AG20443 (cell line): ENCODE results near the gene PCNX2.

Source experiments
- DNase-seq: peaks from one replicate; pipeline ENCODE4 v3.0.0; 2012; ENCODE audit warnings: low spot score, mixed read lengths

PCNX2 gene

DNA sequence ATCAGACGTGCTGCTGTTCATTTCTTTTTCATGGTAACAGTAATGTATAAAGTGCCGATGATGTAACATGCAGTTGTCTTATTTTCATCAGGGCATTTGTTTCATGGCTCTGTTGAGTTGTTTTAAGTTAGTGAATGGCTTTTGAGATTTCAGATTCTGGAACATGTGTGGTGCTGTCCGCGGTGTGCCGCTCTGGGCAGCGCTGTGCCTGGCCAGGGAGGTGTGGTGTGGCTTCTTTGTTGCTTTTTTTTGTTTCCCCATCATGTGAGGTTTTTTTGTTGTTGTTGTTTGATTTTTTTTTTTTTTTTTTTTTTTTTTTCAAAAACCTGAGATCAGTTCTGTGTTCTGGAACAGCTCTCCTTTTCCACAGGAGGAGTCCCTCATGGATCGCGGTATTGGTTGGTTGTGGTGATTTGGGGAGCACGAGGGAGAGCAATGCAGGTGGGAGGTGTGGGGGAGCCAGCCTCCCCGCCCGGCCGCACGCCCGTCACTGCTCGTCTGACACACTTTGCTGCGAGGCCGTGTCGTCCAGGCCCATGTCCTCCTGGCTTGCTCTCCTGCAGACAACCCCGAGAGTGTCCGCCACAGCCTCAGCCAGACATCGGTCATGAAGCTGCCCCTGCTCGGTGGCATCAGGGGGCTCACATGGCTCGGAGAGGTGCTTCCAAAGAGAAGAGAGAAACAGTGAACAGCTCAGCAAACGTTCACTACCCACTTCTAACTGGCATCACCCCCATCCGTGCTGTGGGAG lies 311.5 kb downstream of the PCNX2 start:
- no peak for DNase-seq

DNA sequence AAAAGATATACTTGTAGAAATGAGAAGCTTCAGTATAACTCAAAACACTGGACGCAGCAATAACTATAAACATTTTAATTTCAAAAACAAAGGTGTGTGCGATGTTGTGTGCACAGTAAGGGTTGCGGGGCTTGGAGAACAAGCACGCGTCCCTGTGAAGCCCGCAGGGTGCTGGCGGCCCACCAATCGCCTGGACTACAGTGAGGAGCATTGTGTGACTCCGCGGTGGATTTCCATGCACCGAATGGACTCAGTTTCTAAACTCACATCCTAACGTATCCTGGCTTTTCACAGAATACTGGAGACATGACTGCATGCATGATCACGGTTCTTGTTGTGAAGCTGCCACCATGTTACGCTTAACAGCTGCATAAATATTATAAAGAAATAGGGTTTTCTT lies 312.1 kb downstream of the PCNX2 start:
- DNase-seq: no peak

DNA sequence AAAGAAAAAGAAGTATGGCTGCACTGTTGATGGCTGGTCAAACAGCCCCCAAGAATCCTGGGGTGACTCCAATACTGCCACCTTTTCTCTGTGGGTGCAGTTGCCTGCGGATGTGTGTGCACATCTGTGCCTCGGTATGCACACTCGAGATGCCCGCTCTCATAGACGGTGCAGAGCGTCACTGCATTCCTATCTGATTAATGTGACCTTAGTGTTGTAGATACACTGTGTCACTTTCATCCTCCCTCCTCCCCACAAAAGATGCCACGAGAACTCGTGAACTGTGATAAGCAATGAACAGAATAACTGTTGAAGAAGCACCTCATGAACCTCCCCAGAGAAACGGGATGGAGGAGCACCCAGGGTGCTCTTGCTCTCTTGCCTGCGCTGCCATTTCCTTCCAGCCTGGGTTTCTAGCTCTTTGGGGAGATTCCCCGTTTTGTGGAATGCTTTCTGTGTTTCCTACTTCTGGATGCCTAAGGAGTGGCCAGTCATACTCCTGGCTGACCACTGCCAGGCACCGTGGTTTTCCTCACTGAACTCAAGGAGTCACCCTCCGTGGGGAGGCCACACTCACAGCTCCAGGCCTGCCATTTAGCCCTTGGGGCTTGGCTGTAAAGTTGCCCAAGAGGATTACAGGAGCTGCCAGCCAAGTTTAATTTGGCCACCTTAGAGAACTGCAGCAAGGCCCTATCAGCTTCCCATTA lies 313.1 kb downstream of the PCNX2 start:
- peak; percentile 52 for DNase-seq

DNA sequence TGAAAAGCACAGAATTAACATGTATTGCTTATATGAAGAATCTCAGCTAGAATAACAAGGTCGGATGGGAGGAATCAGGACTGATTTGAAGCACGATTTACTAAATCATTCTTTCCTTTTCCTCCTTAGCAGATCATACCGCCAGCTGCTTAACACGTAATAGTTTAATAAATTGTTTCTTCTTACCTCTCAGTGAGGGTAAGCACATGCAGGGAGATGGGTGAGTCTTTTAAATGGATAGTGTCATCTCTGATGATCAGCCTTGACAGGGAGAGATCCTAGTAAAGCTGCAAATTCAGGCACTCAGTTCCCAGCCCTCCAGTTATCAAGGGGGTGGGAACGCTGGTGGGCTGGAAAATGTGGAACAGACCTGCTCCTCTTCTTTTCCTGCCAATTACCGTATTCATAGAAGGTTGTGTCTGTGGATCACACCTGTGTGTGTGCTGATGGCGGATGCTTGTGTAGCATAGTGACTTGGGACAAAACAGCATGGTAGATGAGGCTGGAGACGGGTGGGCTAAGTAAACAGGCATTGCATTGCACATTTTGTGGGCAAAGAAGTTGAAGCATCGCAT lies 314.5 kb downstream of the PCNX2 start:
- no peak for DNase-seq

DNA sequence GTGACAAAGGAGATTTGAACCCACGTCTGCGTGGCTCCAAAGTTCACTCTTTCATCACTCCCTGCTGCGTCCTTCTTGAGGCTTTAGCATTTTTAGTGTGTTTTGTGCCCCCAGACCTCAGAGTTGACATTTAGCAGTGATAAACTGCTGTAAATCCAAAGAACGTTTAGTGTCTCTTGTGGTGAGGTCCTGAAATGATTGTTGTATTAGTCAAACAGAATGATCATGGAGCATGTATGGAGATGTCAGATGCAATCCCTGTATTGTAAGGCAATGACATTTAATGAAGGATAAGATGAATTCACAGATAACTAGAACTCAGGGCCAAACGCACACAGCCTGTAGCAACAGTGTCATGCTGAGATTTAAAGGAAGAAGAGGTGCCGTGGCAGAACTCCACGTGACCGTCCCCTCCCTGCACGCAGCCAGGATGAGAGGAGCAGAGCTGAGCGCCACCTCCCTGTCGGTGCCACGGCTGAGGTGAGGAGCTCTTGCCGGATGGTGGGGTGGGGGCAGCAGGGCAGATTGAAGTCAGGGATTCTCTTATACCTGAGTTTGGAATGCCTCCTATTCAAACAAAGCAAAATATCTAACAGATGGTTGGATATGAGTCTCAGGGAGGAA lies 315.1 kb downstream of the PCNX2 start:
- no peak for DNase-seq

DNA sequence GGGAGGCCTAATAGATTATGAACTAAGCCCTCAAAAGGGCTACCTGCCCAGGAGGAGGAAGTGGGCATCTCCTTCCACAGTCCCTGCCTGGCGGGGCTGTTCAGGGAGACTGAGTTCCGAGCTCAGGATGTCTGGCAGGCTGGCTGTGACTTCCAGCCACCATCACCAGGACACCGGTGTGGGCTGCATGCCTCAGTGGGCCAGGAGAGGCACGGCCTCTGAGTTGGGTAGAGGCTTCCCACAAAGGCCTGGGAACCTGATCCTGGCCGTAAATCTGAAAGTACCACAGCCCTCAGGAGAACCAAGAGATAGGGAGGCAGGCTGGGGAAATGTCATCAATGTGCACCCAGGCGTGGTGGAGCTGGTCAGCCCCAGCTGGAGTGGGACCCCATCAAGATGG lies 316.0 kb downstream of the PCNX2 start:
- DNase-seq: no peak

DNA sequence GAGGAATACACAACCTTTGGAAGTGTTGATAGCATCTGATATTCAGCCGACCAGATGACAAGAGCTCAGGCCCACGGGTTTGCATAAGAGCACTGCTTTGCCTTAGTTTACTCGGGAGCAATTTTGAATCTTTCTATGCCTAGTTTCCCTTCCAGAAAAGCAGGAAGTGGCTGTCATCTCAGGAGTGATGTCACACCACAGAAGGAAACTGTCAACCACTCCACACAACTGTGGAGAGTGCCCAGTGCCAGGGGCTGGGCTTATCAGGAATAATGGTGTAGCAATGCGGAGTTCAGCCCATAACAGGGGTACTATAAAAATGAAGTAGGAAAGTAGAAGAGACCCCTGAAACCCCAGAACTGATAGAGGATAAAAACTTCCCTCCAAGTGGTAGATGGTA lies 316.7 kb downstream of the PCNX2 start:
- DNase-seq: no peak

DNA sequence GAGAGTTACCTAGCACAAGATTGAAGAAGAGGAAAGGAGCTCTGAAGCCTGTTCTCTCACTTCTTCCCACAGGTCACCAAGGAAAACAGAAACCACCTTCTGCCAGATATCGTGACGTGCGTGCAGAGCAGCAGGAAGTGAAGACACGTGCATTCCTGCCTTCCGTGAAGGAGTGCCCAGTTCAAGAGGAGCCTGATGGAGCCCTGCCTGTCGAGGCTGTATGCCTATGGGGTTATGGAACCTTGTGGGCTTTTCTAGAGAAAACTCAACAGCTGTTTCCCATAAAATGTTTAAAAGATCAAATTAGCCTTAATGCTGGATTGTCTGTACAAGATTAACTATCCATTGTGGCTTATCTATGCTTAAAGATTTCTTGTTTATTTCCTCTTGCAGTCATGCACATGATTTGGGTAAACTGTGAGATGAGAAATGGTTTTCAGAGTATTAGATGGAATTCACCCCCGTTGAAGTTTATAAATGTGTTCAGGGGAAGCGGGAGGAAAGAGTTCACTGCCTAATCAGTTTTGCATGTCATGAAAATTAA lies 317.4 kb downstream of the PCNX2 start:
- no peak for DNase-seq

DNA sequence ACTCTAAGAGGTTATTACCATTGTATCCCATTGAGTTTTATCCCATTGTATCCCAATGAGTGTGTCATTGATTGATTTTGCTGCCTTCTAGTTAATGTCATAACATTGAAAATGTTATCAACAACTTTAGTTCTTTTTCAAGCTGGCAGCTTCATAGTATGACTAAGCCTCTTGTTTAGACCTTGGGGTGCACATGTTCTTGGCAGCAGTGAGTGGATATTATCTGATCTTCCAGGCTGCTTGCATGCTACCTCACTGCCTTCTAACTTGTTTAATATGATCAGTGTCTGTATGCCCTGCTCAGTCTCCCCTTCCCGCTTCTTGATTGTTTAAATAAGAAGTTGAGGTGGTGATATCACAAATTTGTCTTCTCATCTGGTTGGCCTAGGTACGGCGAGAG lies 320.6 kb downstream of the PCNX2 start:
- DNase-seq: no peak

DNA sequence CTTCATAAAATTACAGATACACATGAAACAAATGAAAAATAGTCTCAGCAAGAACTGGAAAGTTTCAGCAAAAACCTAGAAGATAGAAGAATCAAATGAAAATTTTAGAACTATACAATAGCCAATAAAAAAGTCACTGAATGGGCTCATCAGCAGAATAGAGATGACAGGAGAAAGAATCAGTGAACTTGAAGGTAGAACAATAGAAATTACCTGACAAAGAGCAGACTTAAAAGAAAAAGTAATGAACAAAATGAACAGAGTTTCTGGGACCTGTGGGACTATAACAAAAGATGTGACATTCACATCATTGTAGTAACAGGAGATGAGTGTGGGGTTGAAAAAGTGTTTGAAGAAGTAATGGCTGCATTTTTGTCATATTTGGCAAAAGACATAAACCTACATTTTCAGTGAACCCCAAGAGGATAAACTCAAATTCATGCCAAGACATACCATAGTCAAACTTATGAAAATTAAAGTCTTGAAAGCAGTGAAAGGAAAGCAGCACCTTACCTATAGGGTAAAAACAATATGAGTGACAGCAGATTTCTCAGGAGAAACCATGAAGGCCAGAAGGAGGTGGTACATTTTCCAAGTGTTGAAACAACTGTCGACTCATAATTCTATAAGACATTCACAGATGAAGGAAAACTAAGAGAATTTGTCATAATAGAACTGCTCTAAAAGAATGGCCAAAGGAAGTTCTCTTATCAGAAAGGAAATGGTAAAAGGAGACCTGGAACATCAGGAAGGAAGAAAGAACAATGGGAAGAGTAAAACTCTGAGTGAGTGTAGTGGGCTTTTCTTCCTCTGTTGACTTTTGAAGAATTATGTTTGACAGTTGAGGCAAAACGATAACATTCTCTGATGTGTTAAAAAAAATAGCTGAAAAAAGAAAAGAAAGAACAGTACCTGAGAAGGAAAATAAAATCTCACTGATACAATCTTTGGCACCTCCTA lies 321.6 kb downstream of the PCNX2 start:
- DNase-seq: no peak

DNA sequence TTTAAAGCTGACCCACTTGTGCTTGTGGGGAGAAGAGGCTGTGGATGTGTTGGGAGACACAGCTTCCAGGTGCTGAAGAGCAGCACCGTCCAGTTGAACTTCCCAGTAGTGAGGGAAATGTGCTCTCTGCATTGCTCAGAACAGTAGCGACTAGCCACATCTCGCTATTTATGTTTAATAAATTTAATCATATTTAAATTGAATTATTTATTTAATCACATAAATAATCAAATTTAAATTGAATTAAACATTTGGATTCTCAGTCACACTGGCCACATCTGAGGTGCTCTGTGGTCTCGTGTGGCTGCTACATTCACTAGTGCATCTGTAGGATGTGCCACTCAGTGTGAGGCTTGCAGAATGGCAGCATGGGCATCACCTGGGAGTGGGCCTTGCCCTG lies 325.0 kb downstream of the PCNX2 start:
- DNase-seq: no peak

DNA sequence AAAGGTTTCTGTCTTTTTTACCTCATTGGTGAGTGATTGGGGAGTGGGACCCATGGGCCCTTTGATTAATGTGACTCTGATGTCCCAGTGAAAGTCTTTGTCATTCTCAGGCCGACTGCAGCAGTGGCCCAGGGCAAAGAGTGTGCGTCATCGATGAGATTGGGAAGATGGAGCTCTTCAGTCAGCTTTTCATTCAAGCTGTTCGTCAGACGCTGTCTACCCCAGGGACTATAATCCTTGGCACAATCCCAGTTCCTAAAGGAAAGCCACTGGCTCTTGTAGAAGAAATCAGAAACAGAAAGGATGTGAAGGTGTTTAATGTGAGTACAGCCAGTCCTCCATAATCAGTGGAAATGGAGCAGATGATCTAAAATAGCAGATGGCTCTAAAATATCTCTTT lies 325.7 kb downstream of the PCNX2 start:
- DNase-seq: no peak

DNA sequence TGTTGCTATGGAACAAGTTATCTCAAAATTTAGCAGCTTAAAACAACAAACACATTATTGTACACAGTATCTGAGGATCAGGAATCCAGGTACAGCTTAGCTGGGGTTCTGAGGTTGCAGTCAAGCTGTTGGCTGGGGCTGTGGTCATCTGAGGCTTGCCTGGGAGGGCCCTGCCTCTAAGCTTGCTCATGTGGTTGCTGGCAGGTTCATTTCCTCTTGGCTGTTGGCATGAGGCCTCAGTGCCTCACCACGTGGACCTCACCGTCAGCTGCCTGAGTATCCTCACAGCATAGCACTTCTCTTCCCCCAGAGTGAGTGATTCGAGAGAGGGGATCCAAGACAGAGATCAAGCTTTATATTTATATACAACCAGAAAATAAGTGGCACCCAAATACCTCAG lies 326.6 kb downstream of the PCNX2 start:
- DNase-seq: peak; percentile 35

DNA sequence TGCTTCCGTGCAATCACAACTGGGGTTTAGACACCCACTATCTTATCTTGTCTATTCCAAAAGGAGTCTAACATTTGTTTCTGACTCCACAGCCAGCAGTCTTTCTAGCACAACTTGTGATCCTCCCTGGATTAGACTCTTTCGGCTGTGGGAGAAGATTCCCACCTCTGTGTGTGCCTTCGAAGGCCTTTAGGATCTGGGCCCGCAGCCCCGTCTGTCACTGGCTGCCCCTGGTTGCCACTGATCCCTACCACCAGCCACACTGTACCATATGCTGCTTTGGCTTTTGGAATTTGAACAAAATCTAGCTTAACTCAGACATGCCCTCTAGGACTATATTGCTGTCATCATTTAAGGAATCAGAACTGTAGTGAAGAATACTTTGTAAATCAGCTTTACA lies 327.1 kb downstream of the PCNX2 start:
- DNase-seq: no peak

DNA sequence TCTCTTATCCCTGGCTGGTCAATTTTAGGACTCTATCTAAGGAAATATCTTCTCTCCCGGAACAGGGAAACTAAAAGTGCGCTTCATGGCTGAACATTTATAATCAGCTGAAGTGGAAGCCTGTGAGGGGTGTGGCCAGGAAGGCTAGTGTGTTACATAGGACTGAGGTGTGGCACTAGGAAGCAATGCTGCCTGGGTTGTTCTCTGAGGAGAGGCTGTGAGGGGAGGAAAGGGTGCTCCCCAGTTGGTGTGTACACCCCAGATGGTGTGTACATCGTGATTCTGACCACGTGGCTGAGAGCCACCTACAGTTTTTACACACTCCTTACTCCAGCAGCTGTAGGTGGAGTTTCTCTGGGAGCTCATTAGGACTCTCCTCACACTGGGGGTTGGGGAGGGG lies 328.9 kb downstream of the PCNX2 start:
- no peak for DNase-seq

DNA sequence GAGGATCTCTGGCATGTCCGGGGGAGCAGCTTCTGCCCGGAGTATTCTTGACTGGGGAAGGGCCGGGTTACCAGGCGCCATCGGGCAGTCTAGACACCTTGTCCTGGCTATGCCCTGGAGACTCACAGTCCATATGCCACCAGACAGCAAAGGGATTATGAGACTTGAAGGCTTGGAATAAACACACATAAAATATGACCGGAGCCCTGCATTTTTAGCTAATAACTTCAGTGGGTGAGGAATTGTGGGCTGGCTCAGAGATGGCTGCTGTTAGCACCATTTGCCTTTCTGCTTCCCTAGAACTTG lies 329.7 kb downstream of the PCNX2 start:
- DNase-seq: no peak

DNA sequence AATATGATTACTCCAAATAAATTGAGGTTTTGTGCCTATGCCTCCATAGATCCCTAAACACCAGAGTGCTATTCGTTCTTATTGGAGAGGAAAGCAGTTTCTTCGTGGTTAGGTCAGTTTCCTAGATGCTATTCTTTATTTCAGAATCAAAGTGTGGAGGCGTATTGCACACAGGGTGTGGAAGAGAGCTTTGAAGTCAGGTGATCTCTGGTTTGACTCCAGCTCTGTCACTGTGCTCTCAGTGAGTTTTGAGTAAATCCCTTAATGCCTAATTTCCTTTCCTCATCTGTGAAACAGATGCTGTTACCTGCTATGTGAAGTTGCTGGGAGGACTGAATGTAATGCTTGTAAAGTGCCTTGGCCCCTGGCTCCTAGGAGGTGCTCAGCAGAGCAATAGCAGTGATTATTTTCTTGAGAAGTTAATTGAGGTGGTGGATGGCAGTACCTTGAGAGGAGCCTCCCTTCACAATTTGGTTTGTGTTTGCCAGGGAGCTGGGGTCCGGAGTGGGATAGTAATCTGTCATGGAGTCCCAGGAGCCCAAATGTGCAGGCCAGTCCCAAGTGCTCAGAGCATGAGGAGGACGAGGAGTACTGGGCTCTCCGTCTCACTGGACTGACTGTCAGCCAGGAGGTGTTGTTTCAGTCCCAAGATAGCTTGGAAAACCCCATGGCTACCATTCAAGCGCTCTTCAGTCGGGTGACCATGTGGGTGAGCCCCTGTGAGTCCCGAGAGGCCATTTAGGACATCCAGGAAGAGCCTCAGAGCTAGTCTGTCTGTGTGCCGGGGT lies 330.2 kb downstream of the PCNX2 start:
- no peak for DNase-seq

DNA sequence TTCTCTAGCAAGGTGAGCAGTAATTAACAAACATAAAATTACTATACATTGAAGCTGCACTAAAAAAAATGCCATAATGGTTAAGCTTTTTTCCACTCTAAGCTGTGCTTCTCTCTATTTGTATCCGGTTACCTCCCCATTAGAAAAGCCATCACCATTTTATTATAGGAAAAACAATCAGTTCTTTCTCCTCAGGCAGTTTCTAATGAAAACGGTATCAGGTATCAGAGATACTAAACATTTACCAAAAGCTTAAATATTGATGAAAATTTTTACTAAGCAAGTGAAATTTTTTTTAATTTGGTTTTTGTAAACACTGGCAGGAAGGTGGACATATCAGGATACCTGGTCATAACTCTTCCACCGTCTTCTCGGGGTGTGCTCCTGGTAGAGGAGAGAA lies 330.9 kb downstream of the PCNX2 start:
- no peak for DNase-seq

DNA sequence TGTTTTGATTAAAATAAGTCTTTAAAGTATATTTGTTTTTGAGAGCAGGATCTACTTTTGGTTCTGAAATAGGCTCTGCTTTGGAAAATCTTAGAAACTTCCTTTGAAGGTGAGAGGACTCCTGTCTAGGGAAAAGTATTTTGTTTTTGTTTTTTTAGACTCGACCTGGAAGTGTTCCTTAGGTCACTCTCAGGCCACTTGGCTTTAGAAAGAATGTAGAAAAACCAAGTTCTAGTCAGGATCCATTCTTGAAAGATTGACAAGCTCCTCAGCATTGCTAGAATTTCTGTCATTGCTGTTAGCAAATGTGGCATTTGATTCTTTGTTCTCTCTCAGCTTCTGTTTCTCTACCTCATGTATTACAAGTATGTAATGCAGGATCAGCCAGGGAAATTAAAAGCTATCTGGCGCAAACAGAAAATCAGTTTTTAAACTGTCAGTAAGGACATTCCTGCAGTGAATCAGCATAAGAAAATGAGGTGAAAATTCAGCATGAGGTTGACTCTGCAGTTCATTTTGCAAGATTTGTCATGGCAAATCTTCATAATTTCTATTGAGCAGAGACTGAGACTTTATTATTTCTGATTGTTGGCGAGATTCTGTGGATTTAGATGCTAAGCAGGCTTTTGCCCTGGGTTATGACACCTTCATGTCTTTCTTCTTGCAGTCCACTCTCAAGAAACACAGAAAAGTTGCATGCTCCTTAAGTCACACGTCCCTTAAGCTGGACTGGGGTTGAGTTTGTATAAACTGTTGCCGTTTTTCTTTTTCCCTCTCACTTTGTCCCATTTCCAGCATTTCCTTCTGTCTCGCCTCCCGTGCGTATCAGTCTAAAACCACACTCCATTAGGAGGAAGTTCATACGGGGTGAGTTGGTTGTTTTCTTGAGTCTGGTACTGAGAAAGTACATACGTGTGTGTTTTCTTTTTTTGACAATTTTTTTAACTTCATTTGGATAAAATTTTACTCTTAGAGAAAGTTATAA lies 332.5 kb downstream of the PCNX2 start:
- DNase-seq: no peak

DNA sequence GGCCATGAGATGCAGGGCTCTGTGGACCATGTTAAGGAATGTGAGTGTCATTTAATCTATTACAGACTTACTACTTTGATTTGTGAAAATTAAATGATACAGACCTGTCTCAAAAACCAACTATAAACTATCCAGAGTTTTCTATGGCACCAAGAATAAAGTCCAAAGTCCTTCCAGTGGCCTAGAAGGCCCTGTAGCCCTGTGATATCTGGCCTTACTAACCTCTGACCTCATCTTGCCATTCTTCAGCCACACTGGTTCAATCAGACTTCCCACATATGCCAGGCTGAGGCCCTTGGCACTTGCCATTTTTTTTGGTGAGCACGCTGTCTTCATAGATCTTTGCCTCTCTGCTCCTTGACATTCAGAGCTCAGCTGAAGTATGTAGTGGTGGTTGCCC lies 337.5 kb downstream of the PCNX2 start:
- DNase-seq: no peak
